ENCODE measurements around the gene TRMT2A.

The TRMT2A gene

DNA sequence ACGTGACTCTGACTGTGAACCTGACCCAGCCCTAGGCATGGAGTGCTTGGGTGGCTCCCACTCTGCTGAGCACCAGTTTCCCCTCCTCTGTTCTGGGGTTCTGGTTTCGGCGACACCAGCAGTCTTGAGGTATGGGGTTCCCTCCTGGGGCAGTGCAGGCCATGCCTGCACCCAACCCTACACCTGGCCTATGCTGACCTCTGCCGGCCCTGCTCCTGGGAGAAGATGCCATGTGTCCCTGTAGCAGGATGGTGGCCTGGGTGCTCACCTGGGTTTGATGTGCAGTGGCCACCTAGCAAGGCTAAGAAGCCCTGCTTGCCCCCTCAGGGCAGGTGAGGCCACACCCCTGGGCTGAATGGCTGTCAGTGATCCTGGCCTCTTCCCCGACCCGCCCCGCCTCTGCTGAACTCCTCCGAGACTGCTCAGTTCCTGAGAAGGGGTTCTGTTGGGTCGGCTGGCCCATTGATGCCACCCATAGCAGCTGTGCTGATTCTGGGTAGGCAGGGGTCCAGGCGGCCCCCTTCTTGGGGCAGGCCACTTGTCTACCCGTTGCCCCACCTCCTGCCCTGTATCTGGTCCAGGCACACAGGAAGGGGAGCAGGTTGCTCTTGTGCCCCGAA is 17.0 kb upstream of the TRMT2A start:
- DNase-seq: no peak

DNA sequence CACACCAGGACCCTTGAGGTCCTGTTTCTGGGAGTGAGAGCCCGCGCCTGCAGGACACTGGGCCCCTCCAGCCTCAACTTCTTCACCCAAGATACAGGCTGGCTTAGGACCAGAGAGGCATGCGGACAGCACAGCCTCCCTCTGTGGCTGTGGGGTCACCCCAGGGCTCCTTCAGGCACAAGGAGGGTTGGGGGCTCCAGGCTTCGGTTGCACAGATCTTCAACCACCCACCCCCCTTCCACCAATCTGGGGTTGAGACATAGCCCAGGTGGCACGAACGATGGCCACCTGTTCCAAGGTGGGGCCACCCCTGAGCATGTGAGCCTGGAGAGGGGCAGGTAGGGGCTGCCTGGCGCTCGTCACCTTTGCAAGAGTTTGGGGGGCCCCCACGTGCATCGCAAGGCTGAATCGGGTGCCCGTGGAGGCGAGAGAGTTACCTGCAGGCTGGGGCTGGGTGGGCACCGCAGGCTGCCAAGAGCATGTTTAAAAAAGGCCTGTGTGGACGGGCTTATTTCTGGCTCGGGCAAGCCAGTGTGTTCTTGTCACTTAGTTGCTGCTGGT is 15.7 kb upstream of the TRMT2A start:
- DNase-seq: no peak

DNA sequence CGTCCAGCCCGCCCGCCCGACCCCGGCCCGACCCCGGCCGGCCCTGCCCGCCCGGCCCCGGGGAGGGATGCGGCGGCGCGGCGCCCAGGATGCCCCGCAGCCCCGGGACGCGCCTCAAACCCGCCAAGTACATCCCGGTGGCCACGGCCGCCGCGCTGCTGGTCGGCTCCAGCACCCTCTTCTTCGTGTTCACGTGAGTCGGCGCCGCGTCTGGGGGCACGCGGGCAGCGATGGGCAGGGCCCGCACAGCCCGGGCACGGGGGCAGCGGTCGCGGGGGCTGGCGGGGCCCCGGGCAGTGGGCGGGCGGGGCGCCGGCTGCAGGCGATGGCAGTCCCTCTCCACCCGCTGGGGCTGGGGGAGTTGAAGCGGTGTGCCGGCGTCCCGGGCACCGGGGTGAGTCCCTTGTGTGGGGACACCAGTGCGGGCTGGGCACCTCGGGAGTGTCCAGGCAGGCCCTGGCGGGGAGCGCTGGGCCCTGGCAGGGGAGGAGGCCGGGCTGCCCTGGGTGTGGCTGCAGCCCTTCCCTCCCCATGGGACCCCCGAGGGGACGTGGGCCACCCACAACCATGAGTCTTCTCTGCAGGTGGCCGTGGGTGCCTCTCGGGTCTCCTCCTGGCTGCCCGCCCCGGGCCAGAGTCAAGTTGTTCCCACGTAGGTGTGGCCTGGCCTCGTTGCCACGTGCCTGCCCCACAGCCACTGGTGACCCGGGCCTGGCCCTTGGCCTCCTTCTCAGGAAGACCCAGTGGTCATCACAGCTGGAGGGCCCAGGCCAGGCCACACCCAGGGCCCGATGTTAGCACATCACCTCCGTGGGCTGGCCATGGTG is 15.0 kb upstream of the TRMT2A start:
- peak in 1 of 2 experiments; percentile 55 for DNase-seq

DNA sequence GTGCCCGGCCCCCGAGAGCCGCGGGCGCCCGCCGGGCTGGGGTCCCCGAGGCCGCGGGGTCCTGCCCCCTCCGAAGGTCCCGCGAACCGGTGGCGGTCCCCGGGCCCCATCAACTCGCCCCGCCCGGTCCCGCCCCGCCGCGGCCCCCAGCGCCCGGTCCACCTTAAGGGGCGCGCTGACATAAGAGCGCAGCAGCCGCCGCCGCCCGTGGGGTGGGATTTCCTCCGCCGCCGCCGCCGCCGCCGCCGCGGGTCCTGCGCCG is 14.5 kb upstream of the TRMT2A start, which contains the start of gene ZDHHC8:
Gene ZDHHC8 (plus strand): TSS at position 208 of the 262 bp plus-strand sequence. CDS start 144 bp downstream, outside the sequence.
- peak in 1 of 2 experiments; percentile 55 for DNase-seq

DNA sequence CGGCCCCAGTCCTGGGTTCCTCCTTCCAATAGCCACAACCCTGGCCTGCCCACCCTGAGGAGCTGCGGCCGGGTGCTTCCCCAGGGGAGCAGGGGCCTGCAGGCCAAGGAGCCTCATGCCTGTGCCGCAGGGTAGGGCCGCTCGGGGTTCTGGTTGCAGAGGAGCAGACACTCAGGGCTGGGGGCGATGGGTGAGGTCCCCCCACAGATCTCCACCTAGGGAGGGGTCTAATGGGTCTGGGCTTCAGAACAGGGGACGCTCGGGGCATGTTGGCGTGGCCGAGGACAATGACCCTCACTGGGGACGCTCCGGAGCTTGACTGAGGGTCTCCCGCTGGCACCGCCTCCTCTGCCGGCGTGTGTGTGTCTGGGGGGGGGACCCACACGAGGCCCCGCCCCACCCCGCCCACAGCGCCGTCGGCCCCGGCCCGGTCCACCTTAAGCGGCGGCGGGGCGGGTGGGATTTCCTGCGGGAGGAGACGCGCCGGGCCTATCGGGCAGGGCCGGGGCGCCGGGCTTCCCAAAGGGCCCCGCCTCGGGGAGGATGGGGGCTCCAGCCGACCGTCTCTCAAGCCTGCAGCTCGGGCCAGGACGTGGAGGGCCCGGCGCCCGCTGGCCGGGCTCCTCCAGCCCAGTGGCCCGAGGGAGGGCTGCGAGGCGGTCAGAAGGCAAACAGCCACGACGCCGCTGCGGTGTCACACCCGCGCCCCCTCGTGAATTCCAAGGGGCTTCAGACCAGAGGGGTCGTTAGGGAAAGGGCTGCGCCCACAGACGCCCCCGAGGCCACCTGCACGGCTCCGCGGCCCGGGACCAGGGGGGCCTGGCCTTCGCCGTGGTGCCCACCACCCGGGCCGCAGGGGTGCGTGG is 13.9 kb upstream of the TRMT2A start:
- peak in 1 of 2 experiments; percentile 70 for DNase-seq

DNA sequence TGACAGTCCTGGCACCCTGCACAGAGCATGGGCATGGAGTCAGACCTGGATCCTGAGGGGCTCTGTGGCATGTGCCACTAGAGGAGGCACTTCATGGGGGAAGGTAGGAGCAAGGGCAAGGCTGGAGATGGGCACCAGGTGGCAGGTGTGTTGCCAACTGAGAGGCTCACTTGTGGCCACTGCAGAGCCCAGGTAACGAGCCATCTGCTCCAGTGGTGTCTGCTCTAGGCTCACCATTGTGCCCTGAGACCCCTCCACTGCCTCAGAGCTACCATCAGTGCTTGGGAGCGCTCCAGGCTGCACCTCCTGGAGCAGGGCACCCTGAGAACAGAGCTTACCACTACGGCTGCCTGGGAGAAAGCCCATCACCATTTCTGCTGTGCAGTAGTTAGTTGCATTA is 13.3 kb upstream of the TRMT2A start:
- DNase-seq: peak in 1 of 2 experiments; percentile 51

DNA sequence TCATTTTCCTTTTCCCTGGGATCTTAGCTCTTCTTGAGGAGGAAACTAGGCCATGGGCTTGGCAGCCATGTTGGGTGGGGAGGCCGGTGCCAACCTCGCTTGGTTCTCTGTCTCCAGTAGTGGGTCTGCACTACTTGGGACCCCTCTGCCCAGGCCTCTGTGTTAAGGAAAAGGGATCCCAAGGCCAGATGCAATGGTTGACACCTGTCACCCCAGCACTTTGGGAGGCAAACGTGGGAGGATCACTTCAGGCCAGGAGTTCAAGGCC is 12.7 kb upstream of the TRMT2A start:
- no peak for DNase-seq

DNA sequence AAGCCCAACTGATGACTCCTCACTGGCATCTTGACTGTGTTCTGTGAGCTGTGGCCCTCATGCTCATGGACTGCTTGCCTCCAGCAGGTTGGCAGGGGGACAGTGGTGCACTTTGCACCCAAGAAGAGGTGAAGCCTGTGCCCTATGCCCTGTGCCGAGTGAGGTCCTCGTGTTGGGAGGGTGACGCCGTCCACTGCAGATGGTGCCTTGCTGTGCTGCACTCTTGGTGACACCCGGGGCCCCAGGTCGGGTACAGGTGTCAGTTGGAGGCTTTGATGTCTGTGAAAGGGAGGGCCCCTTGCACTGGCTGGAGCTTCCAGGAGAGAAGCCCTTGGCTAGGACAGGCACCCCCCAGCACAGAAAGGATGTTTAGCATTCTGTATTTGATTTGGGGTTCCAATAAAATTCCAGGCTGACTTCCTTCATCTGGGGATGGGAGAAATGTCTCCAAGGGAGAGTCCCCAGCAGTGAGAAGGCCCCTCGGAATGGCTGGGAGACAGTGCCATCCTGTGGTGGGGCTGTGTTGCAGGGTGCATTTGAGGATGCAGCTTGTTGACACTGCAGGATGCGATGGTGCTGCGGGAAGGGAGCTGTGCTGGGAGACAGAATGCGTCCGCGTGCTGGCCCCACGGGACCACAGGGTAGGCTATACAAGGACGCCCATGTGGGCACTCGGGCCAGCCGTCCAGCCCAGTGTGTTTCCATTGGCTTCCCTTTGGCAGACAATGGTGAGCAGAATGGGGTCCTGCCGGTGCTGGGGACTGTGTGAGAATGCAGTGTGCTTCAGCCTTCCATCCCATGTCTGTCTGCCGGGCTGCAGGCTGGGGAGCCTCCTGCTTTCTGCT is 12.1 kb upstream of the TRMT2A start:
- DNase-seq: peak in 1 of 2 experiments; percentile 41

DNA sequence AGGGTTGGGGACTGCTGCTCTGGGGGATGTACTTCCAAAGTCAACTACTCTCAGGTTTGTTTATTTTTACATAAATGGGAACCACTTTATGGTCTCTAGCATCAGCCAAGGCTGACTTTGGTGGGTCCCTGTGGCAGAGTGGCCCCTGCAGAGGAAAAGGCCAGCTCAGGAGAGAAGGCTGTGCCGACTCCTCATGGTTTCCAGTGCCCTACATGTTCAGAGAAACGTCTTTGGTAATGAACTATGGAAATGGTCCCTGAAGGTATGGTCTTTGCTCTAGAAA is 11.5 kb upstream of the TRMT2A start:
- no peak for DNase-seq

DNA sequence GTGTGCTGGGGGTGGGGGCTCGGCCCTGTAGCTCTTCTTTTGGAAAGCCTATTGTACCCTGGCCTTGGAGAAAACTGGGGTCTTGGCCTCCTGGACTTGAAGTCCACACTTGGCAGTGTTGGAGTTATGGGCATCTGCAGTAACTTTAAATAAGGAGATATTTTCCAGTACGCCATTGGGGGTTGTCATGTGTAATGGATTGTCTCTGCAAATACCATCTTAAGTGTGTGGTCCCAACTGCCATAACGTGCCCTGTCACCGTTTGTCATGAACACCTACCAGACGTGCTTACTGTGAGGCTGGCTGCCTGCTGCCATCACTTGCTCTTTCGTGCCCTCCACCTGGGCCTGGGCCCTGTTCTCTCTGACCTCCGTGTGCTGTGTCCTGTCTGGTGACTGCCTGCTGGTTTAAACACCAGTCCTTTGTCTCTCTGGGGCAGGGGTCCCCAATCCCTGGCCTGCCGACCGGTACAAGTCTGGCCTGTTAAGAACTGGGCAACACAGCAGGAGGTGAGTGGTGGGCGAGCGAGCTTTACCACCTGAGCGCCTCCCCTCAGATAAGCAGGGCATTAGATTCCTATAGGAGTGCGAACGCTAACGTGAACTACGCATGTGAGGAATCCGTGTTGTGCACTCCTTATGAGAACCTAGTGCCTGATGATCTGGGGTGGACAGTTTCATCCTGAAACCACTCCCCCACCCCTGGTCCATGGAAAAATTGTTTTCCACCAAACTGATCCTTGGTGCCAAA is 11.0 kb upstream of the TRMT2A start:
- DNase-seq: no peak

DNA sequence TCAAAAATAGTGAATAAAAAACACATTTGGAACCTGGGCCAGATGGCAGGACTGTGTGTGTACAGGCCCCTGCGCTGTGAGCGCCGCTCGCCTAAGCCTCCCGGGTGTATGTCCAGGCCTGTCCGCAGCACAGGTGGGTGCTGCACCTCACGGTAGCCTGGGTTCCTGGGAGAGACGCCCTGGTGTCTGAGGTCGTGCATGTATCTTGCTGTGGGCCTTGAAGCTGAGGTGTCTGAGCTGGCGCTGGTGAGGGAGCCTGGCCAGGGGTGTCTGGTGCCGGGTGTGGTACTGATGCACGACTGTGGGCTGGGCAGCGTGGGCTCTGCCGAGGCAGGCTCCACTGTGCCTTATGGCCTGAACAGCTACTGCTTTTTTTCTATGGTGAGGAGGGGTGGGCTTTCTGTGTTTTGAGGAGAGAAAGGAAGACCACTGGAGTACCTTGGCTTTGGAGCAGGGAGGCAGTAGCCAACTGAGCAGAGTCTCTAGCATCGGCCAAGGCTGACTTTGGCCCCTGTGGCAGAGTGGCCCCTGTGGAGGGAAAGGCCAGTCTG is 10.4 kb upstream of the TRMT2A start:
- no peak for DNase-seq

DNA sequence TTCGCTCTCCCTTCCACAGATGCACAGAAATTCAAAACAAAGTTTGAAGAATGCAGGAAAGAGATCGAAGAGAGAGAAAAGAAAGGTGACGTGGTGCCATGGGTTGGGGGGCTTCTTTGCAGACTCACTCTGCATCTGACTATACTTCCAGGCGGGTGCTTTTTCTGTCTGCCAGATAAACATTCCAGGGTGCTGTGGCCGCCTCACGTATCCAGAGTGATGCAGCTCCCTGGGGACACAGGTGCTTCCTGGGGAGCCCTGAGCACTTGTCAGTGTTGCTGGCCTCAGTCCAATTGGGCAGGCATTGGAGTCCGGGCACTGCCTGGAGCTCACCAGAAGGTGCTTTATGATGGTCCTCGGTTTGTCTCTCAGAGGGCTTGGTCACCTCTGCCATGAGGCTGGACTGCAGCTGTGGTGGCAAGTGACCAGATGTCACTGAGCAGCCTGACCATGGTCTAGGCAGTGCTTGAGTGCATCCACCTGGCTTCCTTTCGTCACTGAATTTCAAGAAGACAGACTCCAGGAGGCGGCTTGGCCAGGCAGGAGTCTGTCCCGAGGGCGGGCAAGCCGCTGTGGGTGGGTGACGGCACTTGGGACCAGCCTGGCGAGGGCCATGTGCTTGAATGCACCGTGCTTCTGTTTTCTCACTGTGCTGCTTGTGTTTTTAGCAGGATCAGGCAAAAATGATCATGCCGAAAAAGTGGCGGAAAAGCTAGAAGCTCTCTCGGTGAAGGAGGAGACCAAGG is 9.4 kb upstream of the TRMT2A start:
- no peak for DNase-seq

DNA sequence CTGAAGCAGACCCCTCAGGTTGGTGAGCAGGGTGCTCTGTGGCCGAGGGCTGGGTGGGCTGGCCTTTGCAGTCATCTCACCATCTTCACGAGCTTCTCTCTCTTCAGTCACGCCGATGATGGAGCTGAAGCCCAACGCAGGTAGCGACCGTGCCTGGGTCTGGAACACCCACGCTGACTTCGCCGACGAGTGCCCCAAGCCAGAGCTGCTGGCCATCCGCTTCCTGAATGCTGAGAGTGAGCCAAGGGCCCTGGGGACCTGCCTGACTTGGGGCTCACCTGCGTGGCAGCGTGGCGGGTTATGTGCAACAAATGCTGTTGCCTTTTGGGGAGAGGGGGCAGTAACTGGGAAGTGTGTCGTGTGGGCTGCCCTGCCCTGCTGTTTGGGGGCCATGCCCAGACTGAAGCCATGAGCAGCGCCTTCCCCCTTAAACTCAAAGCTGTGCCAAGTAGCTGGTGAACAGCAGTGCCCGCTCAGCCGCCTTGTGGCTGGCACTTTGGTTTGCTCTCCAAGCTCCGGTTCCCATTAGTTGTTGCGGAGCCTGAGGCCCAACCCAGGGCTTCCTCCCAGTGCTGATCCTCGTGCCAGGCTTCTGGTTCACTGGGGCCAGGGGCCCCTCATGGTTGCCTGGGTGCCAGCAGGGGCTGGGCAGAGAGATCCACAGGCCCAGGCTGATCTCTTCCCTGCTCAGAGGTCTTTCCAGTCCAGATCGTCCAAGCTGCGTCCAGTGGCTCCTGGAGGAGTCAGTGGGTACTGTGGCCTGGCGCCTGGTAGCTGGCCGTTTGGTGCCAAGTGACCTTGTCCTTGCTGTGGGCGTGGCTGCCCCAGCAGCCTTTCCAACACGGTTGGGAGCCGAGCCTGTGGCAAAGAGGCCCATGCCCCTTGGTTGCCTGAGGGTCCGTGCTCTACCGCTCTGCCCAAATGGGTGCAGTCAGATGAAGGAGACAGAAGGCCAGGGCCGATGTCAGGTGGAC is 8.5 kb upstream of the TRMT2A start:
- DNase-seq: no peak

DNA sequence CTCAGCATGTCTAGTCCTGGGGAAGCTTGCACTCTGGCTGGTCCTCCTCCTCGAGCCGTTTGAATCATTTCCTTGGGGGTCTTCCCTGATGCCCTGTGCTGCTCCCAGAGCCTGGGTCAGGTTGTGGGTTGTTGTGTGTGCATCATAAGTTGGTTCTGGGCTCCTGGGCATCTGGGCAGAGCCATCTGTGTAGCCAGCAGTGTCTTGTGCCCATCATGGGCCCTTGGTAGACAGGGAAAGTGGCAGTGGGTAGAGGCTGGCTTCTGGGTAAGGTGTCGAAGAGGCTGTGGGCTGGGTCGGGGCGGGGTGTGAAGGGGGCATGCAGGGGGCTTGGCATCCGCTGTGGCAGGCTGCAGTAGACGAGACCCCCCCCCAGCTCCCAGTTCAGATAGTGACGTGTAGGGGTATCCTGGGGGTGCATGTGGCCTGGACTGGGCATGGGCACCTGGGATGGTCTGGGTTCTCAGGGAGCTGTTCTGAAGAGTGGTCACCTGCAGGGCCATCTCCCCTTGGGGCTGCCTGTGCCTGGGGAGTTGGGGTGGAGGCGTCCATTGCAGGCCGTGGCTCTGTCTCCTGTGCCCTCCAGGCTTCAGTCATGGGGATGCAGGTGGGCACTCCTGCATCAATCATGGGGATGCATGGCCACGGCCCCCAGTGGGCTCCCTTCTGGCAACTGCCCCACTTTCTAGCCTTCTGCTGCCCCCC is 7.2 kb upstream of the TRMT2A start:
- DNase-seq: no peak

DNA sequence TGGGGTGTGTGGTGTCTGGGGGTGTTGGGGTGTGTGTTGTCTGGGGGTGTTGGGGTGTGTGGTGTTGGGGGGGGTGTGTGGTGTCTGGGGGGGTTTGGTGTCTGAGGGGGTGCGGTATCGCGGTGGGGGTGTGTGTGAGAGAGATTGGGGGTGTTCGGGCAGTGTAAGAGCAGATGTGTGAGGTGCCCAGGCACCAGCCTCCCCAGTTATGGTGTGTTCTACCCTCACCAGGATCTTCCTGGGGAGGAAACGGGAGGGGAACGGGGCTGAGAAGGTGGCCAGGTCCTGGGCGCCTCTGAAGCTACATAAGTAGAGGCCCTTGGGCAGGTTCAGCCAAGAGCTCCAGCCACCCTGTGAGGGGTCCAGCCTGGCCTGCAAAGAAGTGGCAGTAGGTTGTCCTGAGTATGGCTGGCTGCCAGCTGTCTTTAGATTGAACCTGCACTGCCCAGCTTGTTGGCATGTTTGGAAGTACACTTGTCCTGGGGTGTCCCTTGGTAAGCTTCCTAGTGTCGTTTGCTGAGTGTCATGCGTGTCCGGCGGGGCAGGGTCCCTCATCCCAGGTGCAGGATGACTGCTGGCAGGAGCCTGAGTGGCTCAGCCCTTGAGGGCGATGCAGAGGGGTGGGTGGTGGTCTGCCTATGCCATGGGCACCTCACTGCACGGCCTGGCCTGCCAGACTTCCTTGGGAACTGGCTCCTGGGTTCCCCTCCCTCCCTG is 6.5 kb upstream of the TRMT2A start:
- DNase-seq: no peak

DNA sequence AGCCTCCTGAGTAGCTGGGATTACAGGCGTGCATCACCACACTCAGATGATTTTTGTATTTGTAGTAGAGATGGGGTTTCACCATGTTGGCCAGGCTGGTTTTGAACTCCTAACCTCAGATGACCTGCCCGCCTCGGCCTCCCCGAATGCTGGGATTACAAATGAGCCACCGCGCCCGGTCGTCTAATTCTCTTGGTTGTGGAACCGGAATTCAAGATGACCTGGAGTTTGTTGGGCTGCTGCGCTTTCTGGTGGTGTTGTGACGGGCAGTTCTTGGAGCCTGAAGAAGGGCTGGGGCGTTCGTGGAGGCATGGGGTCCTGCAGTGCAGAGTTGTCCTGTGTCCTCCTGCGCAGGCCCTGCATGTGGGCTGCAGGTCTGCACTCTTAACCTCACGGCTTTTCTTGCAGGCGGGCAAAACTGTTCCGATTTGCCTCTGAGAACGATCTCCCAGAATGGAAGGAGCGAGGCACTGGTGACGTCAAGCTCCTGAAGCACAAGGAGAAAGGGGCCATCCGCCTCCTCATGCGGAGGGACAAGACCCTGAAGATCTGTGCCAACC is 4.9 kb upstream of the TRMT2A start:
- no peak for DNase-seq

DNA sequence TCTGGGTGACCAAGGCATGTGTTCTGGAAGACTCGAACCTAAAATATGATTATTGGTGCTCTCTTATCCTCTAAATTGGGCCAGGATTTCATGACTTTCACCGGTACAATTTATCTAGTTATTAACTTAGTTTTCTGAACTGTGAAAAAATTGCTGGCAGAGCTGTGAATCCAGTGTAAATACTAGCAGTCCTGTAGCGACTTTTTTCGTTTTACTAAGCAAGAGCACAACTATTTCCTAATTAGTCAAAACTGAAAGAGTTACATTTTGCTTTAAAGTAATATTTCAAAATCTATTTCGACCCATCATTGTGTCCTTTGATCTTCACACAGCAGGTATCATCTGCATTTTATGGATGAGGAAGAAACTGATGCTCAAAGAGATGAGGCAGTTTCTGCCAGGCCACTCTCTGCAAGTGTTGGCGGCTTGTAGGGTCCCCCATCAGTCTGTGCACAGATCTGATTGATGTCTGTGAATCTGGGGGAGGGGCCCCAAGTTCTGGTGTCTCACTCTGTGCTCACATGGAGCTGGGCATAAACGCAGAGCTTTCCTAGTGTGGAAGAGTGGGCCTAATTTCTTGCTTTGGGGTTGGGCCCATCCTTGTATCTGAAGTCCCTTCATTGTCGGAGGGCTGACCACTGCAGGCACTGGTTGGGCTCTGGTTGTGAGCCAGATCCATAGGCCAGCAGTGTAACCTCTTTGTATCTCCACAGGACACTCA is 1.4 kb upstream of the TRMT2A start:
- no peak for DNase-seq

All from NCI-H526 (cell line).